Measurements from ENCODE around the gene UHRF2.

GRCh38 chr9:6522263-6522662 lies 109.3 kb downstream of the UHRF2 start:
- TF ChIP-seq CTCF (IDR thresholded peaks at IDR 0.05) (no peak), STAT6 (CRISPR knock-in tag; conservative IDR thresholded peaks at IDR 0.05; ENCODE audit: low read depth) (no peak), SMAD3 (CRISPR knock-in tag; IDR thresholded peaks at IDR 0.05; ENCODE audit: borderline replicate concordance) (no peak), NFATC4 (CRISPR knock-in tag; IDR thresholded peaks at IDR 0.05) (no peak)
